ENCODE measurements around the gene DNAH14. TPM values are rescaled to one million over a fixed set of nuclear protein-coding genes. Genes with fewer than 3 reads are reported as not detected.
A peak's percentile ranks its signal among the peaks of the same experiment; 100 is the strongest.

DNAH14 gene
- total and polyA plus RNA-seq, 2 of the 13 experiments (the other 11 are each of a cell fraction or from before 2014, with no cell fraction given), result 4.5 to 27.5 TPM

- TF ChIP-seq PRDM15 (CRISPR knock-in tag; IDR thresholded peaks at IDR 0.05) (no peak), ZBTB8A (CRISPR knock-in tag; IDR thresholded peaks at IDR 0.05; ENCODE audit: borderline replicate concordance, low read depth) (no peak), DNMT1 (CRISPR knock-in tag; IDR thresholded peaks at IDR 0.05) (no peak), ZNF572 (CRISPR knock-in tag; IDR thresholded peaks at IDR 0.05) (no peak), NR2F6 (IDR thresholded peaks at IDR 0.05) (no peak), NR2F6 (CRISPR knock-in tag; IDR thresholded peaks at IDR 0.05) (peak; percentile 40; the same call in 1 of the 2 replicates), ZNF468 (CRISPR knock-in tag; IDR thresholded peaks at IDR 0.05) (no peak), POLR2A (IDR thresholded peaks at IDR 0.05; ENCODE audit: insufficient read depth in 1 of 2, low read depth in 2 of 2, low read length in 2 of 2) (no peak), ARID2 (CRISPR knock-in tag; IDR thresholded peaks at IDR 0.05; ENCODE audit: borderline replicate concordance) (no peak), IRF9 (CRISPR knock-in tag; IDR thresholded peaks at IDR 0.05; ENCODE audit: borderline replicate concordance) (no peak), ZNF605 (CRISPR knock-in tag; IDR thresholded peaks at IDR 0.05) (no peak), ZSCAN5A (CRISPR knock-in tag; IDR thresholded peaks at IDR 0.05; ENCODE audit: borderline replicate concordance) (no peak), RERE (CRISPR knock-in tag; IDR thresholded peaks at IDR 0.05; ENCODE audit: low read depth) (no peak), NFKBIZ (CRISPR knock-in tag; IDR thresholded peaks at IDR 0.05) (no peak), SNAPC2 (CRISPR knock-in tag; IDR thresholded peaks at IDR 0.05) (no peak), GABPB1 (CRISPR knock-in tag; IDR thresholded peaks at IDR 0.05) (no peak), RBAK (CRISPR knock-in tag; IDR thresholded peaks at IDR 0.05) (no peak), CEBPG (CRISPR knock-in tag; IDR thresholded peaks at IDR 0.05) (peak; percentile 50; the same call in 1 of the 2 replicates)
These were observed 279.7 kb downstream of the DNAH14 start (continued) for GRCh38 chr1:225209153-225209552.
